Karpas-422 (cell line): Measurements from ENCODE around the gene DSCAM. TPM values are rescaled to one million over a fixed set of nuclear protein-coding genes. Genes with fewer than 3 reads are reported as not detected.

ENCODE experiments used
- DNase-seq: peaks from one replicate; pipeline ENCODE4 v3.0.0-alpha.2; 2015
- H2AFZ ChIP-seq: fragments of 200-600 bp; sonication (generic); 2 replicates; pipeline ENCODE4 v1.6.1; 2014; ENCODE audit warnings: antibody characterized with exemption, low read length, mixed read lengths
- H3K27ac ChIP-seq: fragments of 200-600 bp; sonication (generic); 2 replicates; pipeline ENCODE4 v1.5.1; 2014; ENCODE audit warnings: mild to moderate bottlenecking, low read length, moderate library complexity
- H3K27me3 ChIP-seq: fragments of 200-600 bp; sonication (generic); 2 replicates; pipeline ENCODE4 v1.6.1; 2014; ENCODE audit warnings: low read length, mixed read lengths
- H3K36me3 ChIP-seq: fragments of 200-600 bp; sonication (generic); 2 replicates; pipeline ENCODE4 v1.6.1; 2014; ENCODE audit warnings: low read length, mixed read lengths; ENCODE audit not compliant: insufficient read depth
- H3K4me1 ChIP-seq: fragments of 200-600 bp; sonication (generic); 2 replicates; pipeline ENCODE4 v1.6.1; 2014; ENCODE audit warnings: mild to moderate bottlenecking, low read length, mixed read lengths
- H3K4me2 ChIP-seq: fragments of 200-600 bp; sonication (generic); 2 replicates; pipeline ENCODE4 v1.6.1; 2014; ENCODE audit warnings: low read length, low read depth, mild to moderate bottlenecking; ENCODE audit not compliant: poor library complexity, severe bottlenecking
- H3K4me3 ChIP-seq: fragments of 200-600 bp; sonication (generic); 2 replicates; pipeline ENCODE4 v1.5.1; 2014; ENCODE audit warnings: mild to moderate bottlenecking, antibody characterized with exemption, low read length, mixed read lengths
- H3K79me2 ChIP-seq: fragments of 200-600 bp; sonication (generic); 2 replicates; pipeline ENCODE4 v1.6.1; 2014; ENCODE audit warnings: mild to moderate bottlenecking, low read length, mixed read lengths
- H3K9ac ChIP-seq: fragments of 200-600 bp; sonication (generic); 2 replicates; pipeline ENCODE4 v1.6.0; 2014; ENCODE audit warnings: low read length
- H3K9me2 ChIP-seq: fragments of 200-600 bp; sonication (generic), shearing (Covaris generic); replicated peaks from 2 replicates; pipeline ENCODE4 v1.6.0; 2014; ENCODE audit warnings: mild to moderate bottlenecking, low read length, moderate library complexity; ENCODE audit not compliant: insufficient read depth
- H3K9me3 ChIP-seq: fragments of 300-700, 200-600 bp; sonication (generic); 2 replicates; pipeline ENCODE4 v1.6.1; 2014; ENCODE audit warnings: low read length, mixed read lengths
- H4K20me1 ChIP-seq: fragments of 200-600 bp; sonication (generic); 2 replicates; pipeline ENCODE4 v1.6.1; 2014; ENCODE audit warnings: mild to moderate bottlenecking, antibody characterized with exemption, low read length, low read depth; ENCODE audit not compliant: insufficient read depth
- total RNA-seq: library from RNA; depleted of rRNA; stranded (reverse); fragments of >200 nt; shearing (Covaris generic); gene quantifications from 2 replicates; pipeline ENCODE4 v1.2.3, GENCODE V29; 2014; ENCODE audit warnings: low replicate concordance

The DSCAM gene
- total RNA-seq, 1 experiment from 2014 or later: not detected

GRCh38 chr21:40832316-40832715 is 14.6 kb downstream of the DSCAM start:
- Histone ChIP-seq H3K9me3 (peaks cover 14% of the 10 kb centered on the region), H3K4me1 (no peaks in the 10 kb centered on the region), H3K4me2 (no peak overlapping the region), H3K27me3 (peaks cover 3% of the 10 kb centered on the region; the same call in 1 of the 2 replicates), H3K36me3 (no peaks in the 10 kb centered on the region), H3K4me3 (no peak overlapping the region), H3K79me2 (no peaks in the 10 kb centered on the region), H4K20me1 (no peaks in the 10 kb centered on the region), H3K9me2 (no peaks in the 10 kb centered on the region), H3K9ac (no peak overlapping the region), H2AFZ (no peak overlapping the region), H3K27ac (no peak overlapping the region)
- DNase-seq: no peak

GRCh38 chr21:40830836-40831235 is 16.1 kb downstream of the DSCAM start:
- Histone ChIP-seq H3K9me2 (no peaks in the 10 kb centered on the region), H3K79me2 (no peaks in the 10 kb centered on the region), H3K9ac (no peak overlapping the region), H4K20me1 (no peaks in the 10 kb centered on the region), H3K27me3 (peaks cover 1% of the 10 kb centered on the region; the same call in 1 of the 2 replicates), H3K36me3 (no peaks in the 10 kb centered on the region), H3K4me2 (no peak overlapping the region), H2AFZ (no peak overlapping the region), H3K27ac (no peak overlapping the region), H3K9me3 (peaks cover 12% of the 10 kb centered on the region), H3K4me1 (no peaks in the 10 kb centered on the region), H3K4me3 (no peak overlapping the region)
- no peak for DNase-seq

- H3K27ac ChIP-seq: no peak overlapping the region
These were observed 17.2 kb downstream of the DSCAM start for GRCh38 chr21:40829791-40830190.

GRCh38 chr21:40829308-40829707 is 17.6 kb downstream of the DSCAM start:
- H3K4me1 ChIP-seq: no peaks in the 10 kb centered on the region
- H3K9me3 ChIP-seq: peaks cover 12% of the 10 kb centered on the region
- H3K9me2 ChIP-seq: no peaks in the 10 kb centered on the region
- no peaks in the 10 kb centered on the region for H3K27me3 ChIP-seq
- H3K9ac ChIP-seq: no peak overlapping the region
- no peak overlapping the region for H2AFZ ChIP-seq
- no peak for DNase-seq
- H3K27ac ChIP-seq: no peak overlapping the region
- H3K4me3 ChIP-seq: no peak overlapping the region
- no peaks in the 10 kb centered on the region for H4K20me1 ChIP-seq
- H3K36me3 ChIP-seq: no peaks in the 10 kb centered on the region
- no peak overlapping the region for H3K4me2 ChIP-seq
- H3K79me2 ChIP-seq: no peaks in the 10 kb centered on the region

More at GRCh38 chr21:40829791-40830190, 17.2 kb downstream of the DSCAM start:
- no peak for DNase-seq
- Histone ChIP-seq H3K36me3 (no peaks in the 10 kb centered on the region), H2AFZ (no peak overlapping the region), H3K27me3 (no peaks in the 10 kb centered on the region), H3K9ac (no peak overlapping the region), H4K20me1 (no peaks in the 10 kb centered on the region), H3K4me3 (no peak overlapping the region), H3K9me2 (no peaks in the 10 kb centered on the region), H3K9me3 (peaks cover 12% of the 10 kb centered on the region), H3K4me2 (no peak overlapping the region), H3K4me1 (no peaks in the 10 kb centered on the region), H3K79me2 (no peaks in the 10 kb centered on the region)

GRCh38 chr21:40827509-40827908 is 19.4 kb downstream of the DSCAM start:
- H3K4me3 ChIP-seq: no peak overlapping the region
- no peaks in the 10 kb centered on the region for H3K79me2 ChIP-seq
- no peaks in the 10 kb centered on the region for H3K4me1 ChIP-seq
- DNase-seq: no peak
- H3K9me3 ChIP-seq: peaks cover 12% of the 10 kb centered on the region
- H3K27me3 ChIP-seq: no peaks in the 10 kb centered on the region
- no peak overlapping the region for H3K4me2 ChIP-seq
- H3K9me2 ChIP-seq: no peaks in the 10 kb centered on the region
- no peaks in the 10 kb centered on the region for H4K20me1 ChIP-seq
- no peak overlapping the region for H3K27ac ChIP-seq
- H2AFZ ChIP-seq: no peak overlapping the region
- no peaks in the 10 kb centered on the region for H3K36me3 ChIP-seq
- no peak overlapping the region for H3K9ac ChIP-seq

GRCh38 chr21:40819071-40819900 is 27.7 kb downstream of the DSCAM start:
- Histone ChIP-seq H3K4me1 (no peaks in the 10 kb centered on the region), H3K9me3 (peaks cover 14% of the 10 kb centered on the region), H3K27ac (no peak overlapping the region), H2AFZ (no peak overlapping the region), H3K9me2 (no peaks in the 10 kb centered on the region), H3K36me3 (no peaks in the 10 kb centered on the region; the same call in 1 of the 2 replicates), H4K20me1 (no peaks in the 10 kb centered on the region), H3K4me3 (no peak overlapping the region), H3K79me2 (no peaks in the 10 kb centered on the region), H3K4me2 (no peak overlapping the region), H3K27me3 (no peaks in the 10 kb centered on the region), H3K9ac (no peak overlapping the region)
- no peak for DNase-seq

- Histone ChIP-seq H3K4me2 (no peak overlapping the region), H3K9me2 (no peaks in the 10 kb centered on the region), H2AFZ (no peak overlapping the region), H3K4me3 (no peak overlapping the region), H3K27me3 (no peaks in the 10 kb centered on the region), H3K9me3 (peaks cover 15% of the 10 kb centered on the region), H3K36me3 (no peaks in the 10 kb centered on the region; the same call in 1 of the 2 replicates), H3K27ac (no peak overlapping the region), H4K20me1 (no peaks in the 10 kb centered on the region), H3K4me1 (no peaks in the 10 kb centered on the region), H3K9ac (no peak overlapping the region), H3K79me2 (no peaks in the 10 kb centered on the region)
- DNase-seq: no peak
These were observed 33.0 kb downstream of the DSCAM start for GRCh38 chr21:40813918-40814317.

- Histone ChIP-seq H3K79me2 (no peaks in the 10 kb centered on the region), H3K9me3 (peaks cover 19% of the 10 kb centered on the region), H3K9ac (no peak overlapping the region), H2AFZ (no peak overlapping the region), H3K36me3 (no peaks in the 10 kb centered on the region; the same call in 1 of the 2 replicates), H3K9me2 (no peaks in the 10 kb centered on the region), H3K27me3 (no peaks in the 10 kb centered on the region), H3K27ac (no peak overlapping the region), H3K4me2 (no peak overlapping the region), H4K20me1 (no peaks in the 10 kb centered on the region), H3K4me3 (no peak overlapping the region), H3K4me1 (no peaks in the 10 kb centered on the region)
- DNase-seq: no peak
These were observed 37.2 kb downstream of the DSCAM start for GRCh38 chr21:40809673-40810197.
